Endothelial cell of hepatic sinusoid (primary cell): ENCODE results near the gene TUT1.
"Not testable (repeated sequence)": the region's sequence is repeated elsewhere in the genome, so short reads cannot be mapped to it uniquely, and the experiment has no call there.

Experiments used
- in situ Hi-C: cut with HindIII; loops from 2 replicates; pipeline ENCODE4 v1.10.0; 2017; ENCODE audit warnings: low sequenced_read_pairs

Gene TUT1

GRCh38 chr11:62578541-62578940 lies 12.8 kb downstream of the TUT1 start:
- in situ Hi-C loops = no loop called here

GRCh38 chr11:62577046-62577714 lies 14.1 kb downstream of the TUT1 start:
- in situ Hi-C loops = no loop called here

- in situ Hi-C loops = no loop called here
These were observed 15.5 kb downstream of the TUT1 start for GRCh38 chr11:62575837-62576236.

- in situ Hi-C loops = no loop called here
These were observed 16.2 kb downstream of the TUT1 start for GRCh38 chr11:62575156-62575555.

- in situ Hi-C loops = no loop called here
These were observed 16.8 kb downstream of the TUT1 start for GRCh38 chr11:62574363-62575071.

- in situ Hi-C loops = no loop called here
These were observed 17.5 kb downstream of the TUT1 start, which contains the start of gene EEF1G for GRCh38 chr11:62573592-62574362. EEF1G (minus strand) TSS chr11:62573891; CDS start chr11:62573842, 49 bp downstream.

- in situ Hi-C loops = no loop called here
These were observed 18.2 kb downstream of the TUT1 start for GRCh38 chr11:62573006-62573591.

- in situ Hi-C loops = no loop called here
These were observed 18.9 kb downstream of the TUT1 start for GRCh38 chr11:62572431-62572830.

GRCh38 chr11:62571493-62571892 lies 19.8 kb downstream of the TUT1 start:
- in situ Hi-C loops = not testable (repeated sequence)

- in situ Hi-C loops = not testable (repeated sequence)
These were observed 20.4 kb downstream of the TUT1 start for GRCh38 chr11:62570903-62571302.

- in situ Hi-C loops = loop anchor here (10.0 kb wide), 1 partner anchor 125 kb away; no protein-coding TSS in a partner anchor
These were observed 21.7 kb downstream of the TUT1 start for GRCh38 chr11:62569611-62570010.

GRCh38 chr11:62567018-62567633 lies 24.2 kb downstream of the TUT1 start:
- in situ Hi-C loops = loop anchor here (10.0 kb wide), 1 partner anchor 128 kb away; no protein-coding TSS in a partner anchor

- in situ Hi-C loops = loop anchor here (10.0 kb wide), 1 partner anchor 129 kb away; no protein-coding TSS in a partner anchor
These were observed 25.1 kb downstream of the TUT1 start for GRCh38 chr11:62566247-62566646.

GRCh38 chr11:62565100-62565802 lies 26.1 kb downstream of the TUT1 start:
- in situ Hi-C loops = loop anchor here (10.0 kb wide), 1 partner anchor 130 kb away; no protein-coding TSS in a partner anchor

GRCh38 chr11:62561677-62562230 lies 29.6 kb downstream of the TUT1 start:
- in situ Hi-C loops = loop anchor here (10.0 kb wide), 1 partner anchor 133 kb away; no protein-coding TSS in a partner anchor

- in situ Hi-C loops = loop anchor here (10.0 kb wide), 1 partner anchor 134 kb away; no protein-coding TSS in a partner anchor
These were observed 30.7 kb downstream of the TUT1 start for GRCh38 chr11:62560566-62561103.

GRCh38 chr11:62559626-62560025 lies 31.7 kb downstream of the TUT1 start:
- in situ Hi-C loops = loop anchor here (10.0 kb wide), 1 partner anchor 135 kb away; no protein-coding TSS in a partner anchor

GRCh38 chr11:62559204-62559603 lies 32.1 kb downstream of the TUT1 start:
- in situ Hi-C loops = no loop called here

GRCh38 chr11:62558669-62559068 lies 32.7 kb downstream of the TUT1 start:
- in situ Hi-C loops = no loop called here
